Astrocyte (in vitro differentiated cells and primary cell): ENCODE measurements around the gene FKBP1A.

Experiments used
- EZH2 ChIP-seq: IDR thresholded peaks from 2 replicates; pipeline ENCODE4 v1.6.1; 2012; ENCODE audit warnings: mild to moderate bottlenecking, low read length, inconsistent platforms; ENCODE audit not compliant: insufficient read depth
- TF ChIP-seq, protein P1 (sequence below): IDR thresholded peaks from 2 replicates; pipeline ENCODE4 v1.5.1; 2011; ENCODE audit warnings: low read depth, mild to moderate bottlenecking, inconsistent platforms, low read length, moderate library complexity; ENCODE audit not compliant: insufficient read depth

DNA sequence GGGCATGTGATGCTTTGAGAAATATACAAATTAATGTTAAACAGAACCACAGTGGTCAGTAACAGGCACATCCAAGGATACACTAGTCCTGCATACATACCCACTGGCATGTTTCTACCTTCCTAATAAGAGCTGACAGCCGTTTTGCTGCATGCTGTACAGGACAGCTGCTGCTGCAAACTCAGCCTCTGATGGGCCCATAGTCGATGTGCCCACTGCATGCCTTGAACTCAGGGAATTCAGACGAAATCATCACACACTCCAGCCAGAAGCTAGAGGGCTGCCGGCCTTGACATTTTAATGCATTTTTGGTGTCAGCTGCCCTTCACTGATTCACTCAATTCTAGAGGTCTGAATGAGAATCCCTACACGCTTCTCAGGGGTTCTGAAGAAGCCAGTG lies 29.3 kb downstream of the FKBP1A start:
- TF ChIP-seq, protein P1, sequence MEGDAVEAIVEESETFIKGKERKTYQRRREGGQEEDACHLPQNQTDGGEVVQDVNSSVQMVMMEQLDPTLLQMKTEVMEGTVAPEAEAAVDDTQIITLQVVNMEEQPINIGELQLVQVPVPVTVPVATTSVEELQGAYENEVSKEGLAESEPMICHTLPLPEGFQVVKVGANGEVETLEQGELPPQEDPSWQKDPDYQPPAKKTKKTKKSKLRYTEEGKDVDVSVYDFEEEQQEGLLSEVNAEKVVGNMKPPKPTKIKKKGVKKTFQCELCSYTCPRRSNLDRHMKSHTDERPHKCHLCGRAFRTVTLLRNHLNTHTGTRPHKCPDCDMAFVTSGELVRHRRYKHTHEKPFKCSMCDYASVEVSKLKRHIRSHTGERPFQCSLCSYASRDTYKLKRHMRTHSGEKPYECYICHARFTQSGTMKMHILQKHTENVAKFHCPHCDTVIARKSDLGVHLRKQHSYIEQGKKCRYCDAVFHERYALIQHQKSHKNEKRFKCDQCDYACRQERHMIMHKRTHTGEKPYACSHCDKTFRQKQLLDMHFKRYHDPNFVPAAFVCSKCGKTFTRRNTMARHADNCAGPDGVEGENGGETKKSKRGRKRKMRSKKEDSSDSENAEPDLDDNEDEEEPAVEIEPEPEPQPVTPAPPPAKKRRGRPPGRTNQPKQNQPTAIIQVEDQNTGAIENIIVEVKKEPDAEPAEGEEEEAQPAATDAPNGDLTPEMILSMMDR, result no peak
- TF ChIP-seq EZH2, result no peak
